Tibial nerve (tissue), 4 donors: Measurements from ENCODE around the gene LRRC42.

ENCODE experiments used
- CTCF ChIP-seq, 5 experiments: fragments of 200-600 bp in 3 of 5; fragments of 450-650 bp in 2 of 5; sonication (generic) in 3 of 5; IDR thresholded peaks; one replicate each; pipeline ENCODE4 v1.5.1; 2016 to 2019; ENCODE audit warnings: antibody characterized with exemption in 5 of 5, mild to moderate bottlenecking in 3 of 5, moderate library complexity in 2 of 5
- EP300 ChIP-seq, 2 donors: sonication (generic); formaldehyde crosslinking; IDR thresholded peaks; one replicate each; pipeline ENCODE4 v1.6.1; 2017; ENCODE audit warnings: antibody characterized with exemption in 2 of 2, mild to moderate bottlenecking in 1 of 2

GRCh38 chr1:53971718-53972117 lies 25.6 kb downstream of the LRRC42 start:
- no peak for TF ChIP-seq CTCF (IDR thresholded peaks at IDR 0.05)
- no peak for TF ChIP-seq EP300 (IDR thresholded peaks at IDR 0.05)
